Spleen (tissue), 11 donors: ENCODE results near the gene THAP12. TPM values are rescaled to one million over a fixed set of nuclear protein-coding genes. Genes with fewer than 3 reads are reported as not detected.
"Not testable (repeated sequence)": the region's sequence is repeated elsewhere in the genome, so short reads cannot be mapped to it uniquely, and the experiment has no call there.

Experiments
- DNase-seq: peaks from one replicate; pipeline ENCODE4 v3.0.0-alpha.2; 2020
- H3K27ac ChIP-seq, 8 donors: fragments of 200-600 bp; sonication (generic) in 7 of 8; 1 replicate in 4 of 8; 2 replicates in 4 of 8; pipeline versions ENCODE4 v1.5.0 to v1.8.0; 2016 to 2021; ENCODE audit warnings: inconsistent platforms in 4 of 8, mild to moderate bottlenecking in 4 of 8, moderate library complexity in 1 of 8
- H3K27me3 ChIP-seq, 7 donors: fragments of 200-600 bp; sonication (generic) in 6 of 7; replicated peaks in 1 of 7; 1 replicate in 4 of 7; 2 replicates in 3 of 7; pipeline versions ENCODE4 v1.5.0 to v1.8.0; 2016 to 2021; ENCODE audit warnings: inconsistent platforms in 3 of 7, mild to moderate bottlenecking in 1 of 7
- H3K36me3 ChIP-seq, 6 donors: fragments of 200-600 bp; sonication (generic) in 5 of 6; 1 replicate in 4 of 6; 2 replicates in 2 of 6; pipeline versions ENCODE4 v1.5.0 to v1.8.0; 2016 to 2021; ENCODE audit warnings: inconsistent platforms in 2 of 6
- H3K4me1 ChIP-seq, 6 donors: fragments of 200-600 bp; sonication (generic) in 5 of 6; 1 replicate in 3 of 6; 2 replicates in 3 of 6; pipeline versions ENCODE4 v1.5.0 to v1.8.0; 2016 to 2021; ENCODE audit warnings: inconsistent platforms in 3 of 6
- H3K4me3 ChIP-seq, 8 donors: fragments of 200-600 bp; sonication (generic) in 7 of 8; 1 replicate in 4 of 8; 2 replicates in 4 of 8; pipeline versions ENCODE4 v1.5.0 to v1.8.0; 2016 to 2021; ENCODE audit warnings: inconsistent platforms in 4 of 8, mild to moderate bottlenecking in 4 of 8, moderate library complexity in 2 of 8
- H3K9me3 ChIP-seq, 8 donors: fragments of 200-600 bp; sonication (generic) in 7 of 8; 1 replicate in 4 of 8; 2 replicates in 4 of 8; pipeline versions ENCODE4 v1.5.0 to v1.8.0; 2016 to 2021; ENCODE audit warnings: inconsistent platforms in 4 of 8
- POLR2A ChIP-seq, 3 donors: fragments of 450-650 bp; IDR thresholded peaks; one replicate each; pipeline ENCODE4 v1.5.1; 2017; ENCODE audit warnings: antibody characterized with exemption in 3 of 3, mild to moderate bottlenecking in 1 of 3
- POLR2AphosphoS5 ChIP-seq, 3 donors: sonication (generic); formaldehyde crosslinking; IDR thresholded peaks; one replicate each; pipeline ENCODE4 v1.5.1; 2017; ENCODE audit warnings: antibody characterized with exemption in 3 of 3
- WGBS, 5 donors: extraction: QIAGEN DNeasy Blood & Tissue Kit in 3 of 5; methylation state at CpG; one replicate each; pipeline versions ENCODE4 v1.1.5 to v1.1.7; 2013 to 2018; 5-methylcytosine and 5-hydroxymethylcytosine counted together
- intact Hi-C: fragments of 100-400 bp; cut with DNase I; formaldehyde crosslinking; loops from one replicate; pipeline ENCODE4 v1.15.0; 2023; ENCODE audit warnings: low total_unique reads
- polyA plus RNA-seq, 3 donors: library from polyadenylated mRNA; stranded (reverse); fragments of 200-250 nt; gene quantifications; one replicate each; pipeline ENCODE4 v1.2.1, GENCODE V29; 2013
- total RNA-seq, 7 donors: library from RNA; depleted of rRNA in 3 of 7; stranded (reverse); fragments of >200 nt in 3 of 7; fragmentation: NEBNext Ultra II Directional in 4 of 7; extraction: Animal tissue kit (Norgen Biotek cat#: 25700) in 4 of 7; gene quantifications; one replicate each; pipeline versions ENCODE4 v1.1.0 to v1.2.1, GENCODE V29; 2016 to 2021
- TF ChIP-seq, protein P1 (sequence below), 11 experiments: fragments of 200-600 bp in 7 of 11; fragments of 450-650 bp in 4 of 11; sonication (generic) in 4 of 11; IDR thresholded peaks in 8 of 11; conservative IDR thresholded peaks in 3 of 11; 1 replicate in 7 of 11; 2 replicates in 4 of 11; pipeline versions ENCODE4 v1.4.0 to v1.8.0; 2016 to 2021; ENCODE audit warnings: antibody characterized with exemption in 11 of 11, inconsistent platforms in 4 of 11, mild to moderate bottlenecking in 1 of 11
- donor health status: healthy with polysubstance abuse.
- donor health status: DM: no; HTN: no; CAD: no; lungs with moderate emphysema.
- donor health status: DM: no; HTN: no; CAD: no.
- donor health status: Bipolar disorder and iron deficiency.
- donor health status: healthy.
- donor health status: DM: no; HTN: no; CAD: no.
- donor health status: DM: yes; HTN: yes; CAD: no.

The THAP12 gene
- total and polyA plus RNA-seq, 10 donors: 28.4 to 51.8 (median 39.6) TPM

DNA sequence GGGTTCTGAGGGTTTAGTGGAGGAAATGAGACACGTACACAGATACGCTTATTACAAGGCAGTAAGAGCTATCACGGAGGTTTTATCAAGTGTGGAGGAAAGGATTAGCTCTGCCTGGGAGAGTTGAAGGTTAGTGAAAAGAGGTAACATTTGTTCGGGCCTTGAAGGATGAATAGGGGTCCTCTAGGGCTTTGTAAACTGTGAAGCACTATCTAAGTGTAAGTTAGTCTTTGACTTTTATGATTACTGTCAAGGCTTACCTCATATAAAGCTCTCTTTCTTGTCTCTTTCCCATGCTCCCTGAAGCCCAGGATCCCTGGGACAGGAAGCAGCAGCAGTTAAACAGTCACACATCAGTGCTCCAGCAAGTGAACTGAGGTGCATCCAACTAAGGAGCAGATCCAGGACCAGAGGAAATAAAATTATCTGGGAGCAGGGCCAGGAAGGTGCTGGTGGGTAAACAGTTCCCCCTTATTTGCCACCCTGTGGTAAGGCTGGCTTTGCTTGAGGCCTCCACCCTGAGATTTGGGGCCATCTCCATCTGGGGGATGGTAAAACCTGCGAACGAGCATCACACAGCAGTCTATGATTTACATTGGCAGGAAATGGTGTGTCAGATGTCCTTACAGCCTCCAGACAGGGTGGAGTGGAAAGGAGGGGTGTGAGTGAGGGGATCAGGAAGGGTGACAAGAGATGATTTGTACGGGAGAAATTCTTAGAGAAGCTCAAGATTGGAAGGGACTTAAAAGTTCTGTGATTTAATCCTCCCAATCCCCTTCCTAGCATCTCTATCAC is 27.4 kb upstream of the THAP12 start:
- H3K4me3 ChIP-seq: no peak overlapping the region
- intact Hi-C loops: no loop called here
- 40 to 54% (median 43%) methylated on average over 7 of the region's 7 CpGs for WGBS, 5 donors
- no peaks in the 10 kb centered on the region for H3K27me3 ChIP-seq
- H3K9me3 ChIP-seq: no peaks in the 10 kb centered on the region
- no peaks in the 10 kb centered on the region for H3K4me1 ChIP-seq
- no peak for TF ChIP-seq POLR2AphosphoS5 (IDR thresholded peaks at IDR 0.05)
- no peak for TF ChIP-seq POLR2A (IDR thresholded peaks at IDR 0.05)
- TF ChIP-seq, protein P1, sequence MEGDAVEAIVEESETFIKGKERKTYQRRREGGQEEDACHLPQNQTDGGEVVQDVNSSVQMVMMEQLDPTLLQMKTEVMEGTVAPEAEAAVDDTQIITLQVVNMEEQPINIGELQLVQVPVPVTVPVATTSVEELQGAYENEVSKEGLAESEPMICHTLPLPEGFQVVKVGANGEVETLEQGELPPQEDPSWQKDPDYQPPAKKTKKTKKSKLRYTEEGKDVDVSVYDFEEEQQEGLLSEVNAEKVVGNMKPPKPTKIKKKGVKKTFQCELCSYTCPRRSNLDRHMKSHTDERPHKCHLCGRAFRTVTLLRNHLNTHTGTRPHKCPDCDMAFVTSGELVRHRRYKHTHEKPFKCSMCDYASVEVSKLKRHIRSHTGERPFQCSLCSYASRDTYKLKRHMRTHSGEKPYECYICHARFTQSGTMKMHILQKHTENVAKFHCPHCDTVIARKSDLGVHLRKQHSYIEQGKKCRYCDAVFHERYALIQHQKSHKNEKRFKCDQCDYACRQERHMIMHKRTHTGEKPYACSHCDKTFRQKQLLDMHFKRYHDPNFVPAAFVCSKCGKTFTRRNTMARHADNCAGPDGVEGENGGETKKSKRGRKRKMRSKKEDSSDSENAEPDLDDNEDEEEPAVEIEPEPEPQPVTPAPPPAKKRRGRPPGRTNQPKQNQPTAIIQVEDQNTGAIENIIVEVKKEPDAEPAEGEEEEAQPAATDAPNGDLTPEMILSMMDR (IDR thresholded peaks at IDR 0.05 in 8 of 11, conservative IDR thresholded peaks at IDR 0.05 in 3 of 11): no peak
- H3K36me3 ChIP-seq: no peaks in the 10 kb centered on the region
- no peak overlapping the region for H3K27ac ChIP-seq
- no peak for DNase-seq

DNA sequence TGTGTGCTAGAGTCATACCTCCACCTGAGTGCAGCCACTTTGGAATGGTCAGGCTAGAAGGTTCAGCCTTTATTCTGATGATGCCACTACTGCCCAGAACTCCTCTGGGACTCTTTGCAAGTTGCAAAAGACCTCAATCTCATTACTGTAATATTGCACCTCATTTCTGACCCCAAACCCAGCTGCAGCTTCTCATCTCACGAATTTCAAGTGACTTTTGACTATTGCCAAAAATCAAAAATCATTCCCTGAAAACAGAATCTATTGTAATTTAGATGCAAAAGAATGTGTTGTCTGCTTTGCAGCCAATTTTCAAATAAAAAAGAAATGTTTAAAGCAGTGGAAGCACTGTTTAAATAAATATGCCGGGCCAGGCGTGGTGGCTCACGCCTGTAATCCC is 25.4 kb upstream of the THAP12 start:
- Histone ChIP-seq H3K4me3 (no peak overlapping the region), H3K36me3 (no peaks in the 10 kb centered on the region), H3K4me1 (no peaks in the 10 kb centered on the region), H3K27ac (no peak overlapping the region), H3K27me3 (no peaks in the 10 kb centered on the region), H3K9me3 (no peaks in the 10 kb centered on the region)
- WGBS, 5 donors: 87 to 97% (median 93%) methylated on average over 4 of the region's 4 CpGs
- intact Hi-C loops: no loop called here
- DNase-seq: no peak
- no peak for TF ChIP-seq POLR2A (IDR thresholded peaks at IDR 0.05)

DNA sequence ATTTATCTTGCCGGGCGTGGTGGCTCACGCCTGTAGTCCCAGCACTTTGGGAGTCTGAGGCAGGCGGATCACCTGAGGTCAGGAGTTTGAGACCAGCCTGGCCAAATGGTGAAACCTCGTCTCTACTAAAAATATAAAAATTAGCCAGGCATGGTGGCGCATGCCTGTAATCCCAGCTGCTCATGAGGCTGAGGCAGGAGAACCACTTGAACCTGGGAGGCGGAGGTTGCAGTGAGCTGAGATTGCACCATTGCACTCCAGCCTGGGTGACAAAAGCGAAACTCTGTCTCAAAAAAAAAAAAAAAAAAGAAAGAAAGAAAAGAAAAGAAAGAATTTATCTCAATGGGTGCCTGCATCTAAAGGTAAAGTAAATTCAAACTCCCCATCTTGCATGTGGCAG is 20.6 kb upstream of the THAP12 start:
- H3K4me1 ChIP-seq, DNase-seq, H3K9me3 ChIP-seq, H3K4me3 ChIP-seq, H3K27ac ChIP-seq, H3K27me3 ChIP-seq, intact Hi-C loops, H3K36me3 ChIP-seq: not testable (repeated sequence)
- WGBS, 5 donors: 86 to 96% (median 93%) methylated on average over 8 of the region's 8 CpGs

DNA sequence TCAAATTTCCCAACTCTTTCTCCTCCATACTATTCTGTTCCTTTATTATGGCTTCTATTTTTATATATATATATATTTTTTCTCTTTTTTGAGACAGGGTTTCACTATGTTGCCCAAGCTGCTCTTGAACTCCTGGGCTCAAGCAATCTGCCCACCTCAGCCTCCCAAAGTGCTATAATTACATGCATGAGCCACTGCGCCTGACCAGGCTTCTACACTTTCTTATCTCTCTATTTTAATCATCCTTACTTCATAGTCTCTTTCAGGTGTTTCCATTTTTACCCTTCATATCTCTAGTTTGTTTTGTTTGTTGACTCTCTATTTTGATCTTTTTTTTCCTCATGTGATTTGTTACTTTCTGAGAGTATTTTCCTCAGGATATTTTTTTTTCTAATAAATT is 20.0 kb upstream of the THAP12 start:
- no peaks in the 10 kb centered on the region for H3K9me3 ChIP-seq
- TF ChIP-seq, protein P1 (IDR thresholded peaks at IDR 0.05 in 8 of 11, conservative IDR thresholded peaks at IDR 0.05 in 3 of 11): no peak
- TF ChIP-seq POLR2AphosphoS5 (IDR thresholded peaks at IDR 0.05): no peak
- no peak for TF ChIP-seq POLR2A (IDR thresholded peaks at IDR 0.05)
- intact Hi-C loops: no loop called here
- DNase-seq: no peak
- no peaks in the 10 kb centered on the region for H3K36me3 ChIP-seq
- no peaks in the 10 kb centered on the region for H3K27me3 ChIP-seq
- 71 to 93% (median 86%) methylated on average over 1 of the region's 1 CpG for WGBS, 5 donors
- H3K4me3 ChIP-seq: no peak overlapping the region
- no peak overlapping the region for H3K27ac ChIP-seq
- H3K4me1 ChIP-seq: no peaks in the 10 kb centered on the region

DNA sequence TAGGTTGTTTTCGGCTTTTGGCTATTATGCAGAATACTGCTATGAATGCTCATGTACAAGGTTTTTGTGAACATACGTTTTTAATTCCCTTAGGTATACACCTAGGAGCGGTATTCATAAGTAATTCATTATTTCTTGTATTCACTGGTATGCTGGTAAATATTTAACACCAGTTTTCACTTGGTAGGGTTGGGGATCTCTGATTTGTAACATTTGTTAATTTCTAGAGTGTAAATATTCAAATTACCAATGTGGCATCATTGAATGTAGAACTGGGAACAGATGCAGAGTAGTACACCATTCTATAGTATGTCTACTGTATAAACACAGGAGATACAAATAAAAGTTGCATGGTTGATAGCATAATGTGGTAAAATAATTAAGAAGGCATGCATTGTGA is 16.5 kb upstream of the THAP12 start:
- Histone ChIP-seq H3K4me1 (no peaks in the 10 kb centered on the region), H3K27me3 (no peaks in the 10 kb centered on the region), H3K36me3 (no peaks in the 10 kb centered on the region), H3K4me3 (no peak overlapping the region), H3K9me3 (no peaks in the 10 kb centered on the region), H3K27ac (no peak overlapping the region)
- intact Hi-C loops: no loop called here
- no peak for DNase-seq
- WGBS, 5 donors: 82 to 92% (median 87%) methylated on average over 3 of the region's 3 CpGs
- no peak for TF ChIP-seq POLR2AphosphoS5 (IDR thresholded peaks at IDR 0.05)
- no peak for TF ChIP-seq POLR2A (IDR thresholded peaks at IDR 0.05)
- TF ChIP-seq, protein P1 (IDR thresholded peaks at IDR 0.05 in 8 of 11, conservative IDR thresholded peaks at IDR 0.05 in 3 of 11): no peak
